B cell (primary cell): Measurements from ENCODE around the gene LIPA. TPM values are rescaled to one million over a fixed set of nuclear protein-coding genes. Genes with fewer than 3 reads are reported as not detected.

ENCODE experiments used
- ATAC-seq: fragments of 200-7000 bp; cut with Tn5 transposase; one replicate; pipeline ENCODE4 v1.10.0; 2021; ENCODE audit warnings: low read depth, mild to moderate bottlenecking, moderate number of reproducible peaks, moderate library complexity
- CTCF ChIA-PET: fragments of 350-600 bp; sonication (Branson Sonifier 250); formaldehyde crosslinking; loops from one replicate; lab custom pipeline; 2021; ENCODE audit warnings: antibody characterized with exemption, inconsistent platforms; lab: Charles Lee
- POLR2A ChIA-PET: fragments of 350-600 bp; sonication (Branson Sonifier 250); formaldehyde crosslinking; loops from one replicate; lab custom pipeline; 2021; ENCODE audit warnings: antibody characterized with exemption; lab: Charles Lee
- DNase-seq: peaks from one replicate; pipeline ENCODE4 v3.0.0; 2013
- H2AFZ ChIP-seq: 2 replicates; pipeline ENCODE4 v1.6.1; 2012; ENCODE audit warnings: mild to moderate bottlenecking, low read depth, low read length; ENCODE audit not compliant: insufficient read depth, poor library complexity, severe bottlenecking
- H3K27ac ChIP-seq, 2 donors: 1 replicate in 1 of 2; 2 replicates in 1 of 2; pipeline ENCODE4 v1.5.1; 2012 to 2013; ENCODE audit warnings: low read length in 2 of 2, mild to moderate bottlenecking in 2 of 2, moderate library complexity in 1 of 2
- H3K27me3 ChIP-seq, 4 experiments: fragments of 200-600 bp in 1 of 4; sonication (generic) in 1 of 4; replicated peaks in 1 of 4; 1 replicate in 2 of 4; 2 replicates in 2 of 4; pipeline versions ENCODE4 v1.6.1 to v1.7.0; 2013 to 2016; ENCODE audit warnings: low read length in 3 of 4, mild to moderate bottlenecking in 2 of 4, mixed read lengths in 1 of 4, moderate library complexity in 1 of 4; ENCODE audit not compliant: insufficient read depth in 4 of 4, control insufficient read depth in 3 of 4; ENCODE audit errors: control extremely low read depth in 1 of 4
- H3K36me3 ChIP-seq, 2 experiments: replicated peaks in 1 of 2; 1 replicate in 1 of 2; 2 replicates in 1 of 2; pipeline versions ENCODE4 v1.6.1 to v1.7.1; 2013; ENCODE audit warnings: low read length in 1 of 2; ENCODE audit not compliant: insufficient read depth in 2 of 2, control insufficient read depth in 1 of 2; ENCODE audit errors: control extremely low read depth in 1 of 2, extremely low read depth in 1 of 2
- H3K4me1 ChIP-seq, 2 donors: fragments of 200-600 bp in 1 of 2; sonication (generic) in 1 of 2; 1 replicate in 1 of 2; 2 replicates in 1 of 2; pipeline versions ENCODE4 v1.5.1 to v1.6.1; 2013 to 2017; ENCODE audit warnings: low read length in 2 of 2; ENCODE audit not compliant: control insufficient read depth in 2 of 2, insufficient read depth in 2 of 2
- H3K4me2 ChIP-seq: replicated peaks from 2 replicates; pipeline ENCODE3; 2012; ENCODE audit warnings: mild to moderate bottlenecking, low read depth, low read length; ENCODE audit not compliant: poor library complexity, severe bottlenecking
- H3K4me3 ChIP-seq, 5 experiments: fragments of 200-600 bp in 1 of 5; sonication (generic) in 1 of 5; 1 replicate in 3 of 5; 2 replicates in 2 of 5; pipeline versions ENCODE4 v1.5.1 to v1.7.0; 2011 to 2016; ENCODE audit warnings: low read length in 4 of 5, mild to moderate bottlenecking in 4 of 5, low read depth in 2 of 5, control low read depth in 1 of 5, moderate library complexity in 1 of 5; ENCODE audit not compliant: insufficient read depth in 1 of 5; ENCODE audit errors: control extremely low read depth in 1 of 5, extremely low read depth in 1 of 5
- H3K79me2 ChIP-seq: fragments of 200-600 bp; sonication (generic); one replicate; pipeline ENCODE4 v1.6.0; 2016; ENCODE audit warnings: low read length; ENCODE audit not compliant: control insufficient read depth, insufficient read depth
- H3K9ac ChIP-seq: fragments of 200-600 bp; sonication (generic); 2 replicates; pipeline ENCODE4 v1.6.1; 2017; ENCODE audit warnings: mild to moderate bottlenecking, low read length, moderate library complexity
- H3K9me3 ChIP-seq, 3 donors: one replicate each; pipeline versions ENCODE4 v1.6.1 to v1.7.1; 2013; ENCODE audit warnings: low read length in 2 of 3; ENCODE audit not compliant: control insufficient read depth in 2 of 3, insufficient read depth in 1 of 3; ENCODE audit errors: control extremely low read depth in 1 of 3
- H4K20me1 ChIP-seq: 2 replicates; pipeline ENCODE4 v1.6.0; 2012; ENCODE audit warnings: mild to moderate bottlenecking, low read length; ENCODE audit not compliant: insufficient read depth, control insufficient read depth, poor library complexity, severe bottlenecking
- H3K27ac Mint-ChIP-seq: one replicate; pipeline ENCODE4 v1.8.0; 2021; ENCODE audit warnings: mixed read lengths
- H3K27me3 Mint-ChIP-seq: one replicate; pipeline ENCODE4 v1.8.0; 2021; ENCODE audit warnings: mixed read lengths
- H3K4me1 Mint-ChIP-seq: one replicate; pipeline ENCODE4 v1.8.0; 2021; ENCODE audit warnings: mixed read lengths
- H3K4me3 Mint-ChIP-seq: one replicate; pipeline ENCODE4 v1.8.0; 2021; ENCODE audit warnings: mixed read lengths
- H3K9me3 Mint-ChIP-seq: one replicate; pipeline ENCODE4 v1.8.0; 2022; ENCODE audit warnings: mixed read lengths; ENCODE audit not compliant: insufficient read depth
- CTCF ChIP-seq: fragments of 200-600 bp; IDR thresholded peaks from one replicate; pipeline ENCODE4 v1.8.0; 2022; ENCODE audit warnings: antibody characterized with exemption, mild to moderate bottlenecking
- EZH2 ChIP-seq: IDR thresholded peaks from 2 replicates; pipeline ENCODE4 v1.6.1; 2012; ENCODE audit warnings: borderline replicate concordance, low read depth, mild to moderate bottlenecking, moderate library complexity, low read length; ENCODE audit not compliant: insufficient read depth, poor library complexity, severe bottlenecking
- WGBS: methylation state at CpG from one replicate; pipeline ENCODE4 v1.1.5; 2013; ENCODE audit warnings: missing lambda C conversion rate; ENCODE audit not compliant: insufficient coverage; 5-methylcytosine and 5-hydroxymethylcytosine counted together
- intact Hi-C: fragments of 100-400 bp; cut with micrococcal nuclease; formaldehyde crosslinking; loops from one replicate; pipeline ENCODE4 v1.10.0; 2022
- polyA plus RNA-seq: library from polyadenylated mRNA; depleted of rRNA; stranded (reverse); fragments of >200 nt; gene quantifications from 2 replicates; pipeline ENCODE4 v1.2.3, GENCODE V29; 2012
- total RNA-seq, 2 donors: library from RNA; stranded (reverse); fragments of 120-200 nt in 1 of 2; gene quantifications; 1 replicate in 1 of 2; 2 replicates in 1 of 2; pipeline versions ENCODE4 v1.2.3 to v1.2.4, GENCODE V29; 2013 to 2022

The LIPA gene
- total and polyA plus RNA-seq, 2 donors (not counting 1 experiment from before 2014, with no cell fraction given), result 16.4 to 36.5 TPM

GRCh38 chr10:89271532-89271931 is 20.0 kb upstream of the LIPA start:
- Histone ChIP-seq H3K4me1 (no peaks in the 10 kb centered on the region), H3K9ac (no peak overlapping the region), H3K27me3 (peaks cover 0 to 4% (median 0%) of the 10 kb centered on the region in 4 experiments), H3K27ac (no peak overlapping the region), H3K4me3 (no peak overlapping the region), H3K79me2 (no peaks in the 10 kb centered on the region), H3K9me3 (no peaks in the 10 kb centered on the region), H4K20me1 (no peaks in the 10 kb centered on the region), H3K36me3 (no peaks in the 10 kb centered on the region), H3K4me2 (no peak overlapping the region), H2AFZ (no peak overlapping the region)
- ChIA-PET CTCF (interaction anchor here (1.3 kb wide), 1 partner anchor 97 kb away, joined by 3 read pairs; no protein-coding TSS in a partner anchor), POLR2A (no interaction called here)
- no peak for ATAC-seq
- TF ChIP-seq CTCF, result no peak
- TF ChIP-seq EZH2, result no peak
- H3K4me1 Mint-ChIP-seq, result no peaks in the 10 kb centered on the region
- H3K4me3 Mint-ChIP-seq, result no peak overlapping the region
- intact Hi-C loops, result no loop called here
- H3K9me3 Mint-ChIP-seq, result no peaks in the 10 kb centered on the region
- WGBS, result 80% methylated on average over 1 of the region's 2 CpGs
- no peak for DNase-seq
- H3K27ac Mint-ChIP-seq, result no peak overlapping the region
- peaks cover 3% of the 10 kb centered on the region for H3K27me3 Mint-ChIP-seq

- intact Hi-C loops, result no loop called here
- no peak for DNase-seq
- H4K20me1 ChIP-seq, result no peaks in the 10 kb centered on the region
- no peaks in the 10 kb centered on the region for H3K36me3 ChIP-seq
- no peaks in the 10 kb centered on the region for H3K4me1 ChIP-seq
- ChIA-PET POLR2A (no interaction called here), CTCF (interaction anchor here (0.5 to 0.9 kb wide), 2 partner anchors 24 to 293 kb away, joined by 3 to 4 read pairs; no protein-coding TSS in a partner anchor)
- H3K9ac ChIP-seq, result no peak overlapping the region
- Mint-ChIP-seq H3K4me3 (no peak overlapping the region), H3K4me1 (no peaks in the 10 kb centered on the region), H3K9me3 (no peaks in the 10 kb centered on the region), H3K27me3 (peaks cover 3% of the 10 kb centered on the region), H3K27ac (no peak overlapping the region)
- no peak overlapping the region for H3K27ac ChIP-seq
- no peak for TF ChIP-seq EZH2
- TF ChIP-seq CTCF, result no peak
- H3K9me3 ChIP-seq, result no peaks in the 10 kb centered on the region
- no peak overlapping the region for H2AFZ ChIP-seq
- H3K4me2 ChIP-seq, result no peak overlapping the region
- no peak for ATAC-seq
- peaks cover 0 to 4% (median 0%) of the 10 kb centered on the region in 4 experiments for H3K27me3 ChIP-seq
- H3K4me3 ChIP-seq, result no peak overlapping the region
- H3K79me2 ChIP-seq, result no peaks in the 10 kb centered on the region
These were observed 18.5 kb upstream of the LIPA start for GRCh38 chr10:89270153-89270483.
